AG10803 (cell line): ENCODE measurements around the gene MAGI1.

Experiments
- DNase-seq: peaks from one replicate; pipeline ENCODE4 v3.0.0; 2010; ENCODE audit warnings: low read depth
- H3K4me3 ChIP-seq: 2 replicates; pipeline ENCODE4 v1.5.1; 2011; ENCODE audit warnings: mild to moderate bottlenecking, low read length, control low read depth
- CTCF ChIP-seq: conservative IDR thresholded peaks from 2 replicates; pipeline ENCODE4 v1.5.1; 2011; ENCODE audit warnings: mild to moderate bottlenecking, low read length, control low read depth, inconsistent platforms

MAGI1 gene

GRCh38 chr3:66000506-66000905, 38.2 kb downstream of the MAGI1 start:
- no peak for TF ChIP-seq CTCF
- H3K4me3 ChIP-seq: no peak overlapping the region
- no peak for DNase-seq

- H3K4me3 ChIP-seq: no peak overlapping the region
- no peak for TF ChIP-seq CTCF
- no peak for DNase-seq
Observed at GRCh38 chr3:65999606-66000005, 39.1 kb downstream of the MAGI1 start.

- DNase-seq: no peak
- H3K4me3 ChIP-seq: no peak overlapping the region
- no peak for TF ChIP-seq CTCF
Observed at GRCh38 chr3:65996589-65996988, 42.1 kb downstream of the MAGI1 start.

- TF ChIP-seq CTCF: no peak
- peak; percentile 20 for DNase-seq
- H3K4me3 ChIP-seq: no peak overlapping the region
Observed at GRCh38 chr3:65995515-65995914, 43.2 kb downstream of the MAGI1 start.

GRCh38 chr3:65995030-65995429, 43.7 kb downstream of the MAGI1 start:
- no peak for TF ChIP-seq CTCF
- peak; percentile 72 for DNase-seq
- H3K4me3 ChIP-seq: no peak overlapping the region

- TF ChIP-seq CTCF: no peak
- H3K4me3 ChIP-seq: no peak overlapping the region
- no peak for DNase-seq
Observed at GRCh38 chr3:65993134-65993900, 45.4 kb downstream of the MAGI1 start.

- H3K4me3 ChIP-seq: no peak overlapping the region
- DNase-seq: no peak
- TF ChIP-seq CTCF: no peak
Observed at GRCh38 chr3:65992106-65992505, 46.6 kb downstream of the MAGI1 start.
